Fibroblast of peridontal ligament (primary cell): ENCODE measurements around the gene ST8SIA1.
A peak's percentile ranks its signal among the peaks of the same experiment; 100 is the strongest.

Experiments used
- DNase-seq: peaks from one replicate; pipeline ENCODE4 v3.0.0-alpha.2; 2010; ENCODE audit errors: extremely low read depth

The ST8SIA1 gene

DNA sequence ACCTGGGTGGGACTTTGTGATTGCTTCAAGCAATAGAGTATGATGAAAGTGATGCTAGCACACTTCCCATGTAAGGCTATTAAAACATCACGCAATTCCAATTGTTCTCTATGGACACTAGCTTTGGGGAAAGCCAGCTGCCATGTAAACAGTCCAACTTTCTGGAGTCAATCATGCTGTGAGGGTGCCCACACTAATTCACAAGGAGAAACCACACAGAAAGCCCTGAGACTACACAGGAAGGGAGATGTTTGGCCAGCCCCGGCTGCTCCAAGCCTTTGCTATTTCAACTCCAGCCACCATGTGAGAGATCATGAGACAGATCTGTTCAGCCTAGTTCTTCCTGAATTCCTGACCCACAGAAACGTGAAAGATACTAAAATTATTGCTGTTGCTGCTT is 96.3 kb downstream of the ST8SIA1 start:
- peak; percentile 44 for DNase-seq

DNA sequence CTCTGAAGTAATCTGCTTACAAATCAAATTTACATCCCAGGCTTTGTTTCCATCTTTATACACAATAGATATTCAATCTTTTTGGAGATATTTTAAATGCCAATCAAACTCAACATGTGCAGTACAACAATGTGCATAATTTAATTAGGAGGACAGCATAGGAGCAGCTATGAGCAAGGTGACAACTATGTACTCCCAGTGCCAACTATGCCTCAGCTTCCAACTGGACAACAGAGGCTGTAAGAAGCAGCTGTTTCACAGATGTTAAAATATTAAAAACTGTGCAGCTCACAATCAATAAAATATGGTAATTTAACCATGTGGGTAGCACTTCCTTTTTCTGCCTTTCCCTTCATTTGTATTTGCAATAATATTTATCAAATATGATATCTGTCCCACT is 99.9 kb downstream of the ST8SIA1 start:
- peak; percentile 92 for DNase-seq

DNA sequence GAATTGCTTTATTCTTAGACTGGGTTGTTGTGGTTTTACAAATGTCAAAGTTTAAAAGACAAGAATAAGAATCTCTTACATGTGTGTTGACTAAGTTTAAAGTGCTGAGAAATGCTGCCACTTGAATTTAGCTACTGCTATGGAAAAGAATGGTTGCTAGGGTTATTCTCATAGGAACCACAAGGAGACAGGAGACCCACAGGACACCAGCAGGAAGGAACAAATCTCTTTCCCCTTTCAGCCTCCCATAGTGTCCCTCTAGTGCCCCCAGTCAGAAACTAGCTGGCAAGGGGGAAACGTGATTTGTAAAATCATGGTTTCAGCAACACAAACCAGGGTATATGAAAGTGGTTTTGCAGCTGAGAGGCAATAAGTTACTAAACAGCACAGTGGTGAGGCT is 102.7 kb downstream of the ST8SIA1 start:
- DNase-seq: peak; percentile 21

- DNase-seq: no peak
Measured at GRCh38 chr12:22231078-22231477, 103.4 kb downstream of the ST8SIA1 start.

- DNase-seq: peak; percentile 92
Measured at GRCh38 chr12:22230280-22230794, 104.2 kb downstream of the ST8SIA1 start.

GRCh38 chr12:22229652-22230279 is 104.7 kb downstream of the ST8SIA1 start:
- no peak for DNase-seq

GRCh38 chr12:22228022-22228875 is 106.3 kb downstream of the ST8SIA1 start:
- DNase-seq: peak; percentile 96

- DNase-seq: no peak
Measured at GRCh38 chr12:22223356-22223755, 111.2 kb downstream of the ST8SIA1 start.

- DNase-seq: no peak
Measured at GRCh38 chr12:22217556-22217955, 117.0 kb downstream of the ST8SIA1 start.

- peak; percentile 81 for DNase-seq
Measured at GRCh38 chr12:22215467-22216253, 118.8 kb downstream of the ST8SIA1 start.

DNA sequence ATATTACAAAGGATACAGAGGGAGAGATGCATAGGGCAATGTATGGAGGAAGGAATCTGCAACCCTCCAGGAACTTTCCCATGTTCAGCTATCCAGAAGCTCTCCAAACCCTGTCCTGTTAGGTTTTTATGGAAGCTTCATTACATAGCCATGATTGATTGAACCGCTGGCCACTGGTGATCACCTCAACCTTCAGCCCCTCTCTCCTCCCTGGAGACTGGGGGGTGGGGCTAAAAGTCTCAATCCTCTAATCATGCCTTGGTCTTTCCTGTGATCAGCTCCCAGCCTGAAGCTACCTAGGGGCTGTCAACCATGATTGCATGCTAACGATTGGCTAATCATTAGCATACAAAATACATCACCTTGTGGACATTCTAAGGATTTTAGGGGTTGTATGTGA is 123.4 kb downstream of the ST8SIA1 start:
- DNase-seq: no peak

DNA sequence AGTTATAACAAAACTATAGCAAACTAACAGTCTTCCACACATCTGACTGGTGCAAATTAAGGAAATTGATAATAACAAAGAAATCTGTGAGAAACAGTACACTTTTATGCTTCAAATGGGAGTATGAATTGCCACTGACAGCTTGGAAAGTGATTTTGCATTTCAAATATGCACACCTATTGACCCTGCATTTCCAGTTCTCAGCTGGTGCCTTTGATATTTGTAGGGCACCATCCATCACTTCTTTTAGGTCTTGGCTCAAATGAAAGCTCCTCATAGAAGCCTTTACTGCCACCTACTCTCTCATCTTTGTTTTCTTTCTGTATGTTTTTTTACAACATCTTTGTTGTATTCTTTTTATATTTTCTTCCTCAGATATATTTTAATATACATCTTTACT is 125.1 kb downstream of the ST8SIA1 start:
- no peak for DNase-seq

- DNase-seq: no peak
Measured at GRCh38 chr12:22206111-22206728, 128.3 kb downstream of the ST8SIA1 start.

DNA sequence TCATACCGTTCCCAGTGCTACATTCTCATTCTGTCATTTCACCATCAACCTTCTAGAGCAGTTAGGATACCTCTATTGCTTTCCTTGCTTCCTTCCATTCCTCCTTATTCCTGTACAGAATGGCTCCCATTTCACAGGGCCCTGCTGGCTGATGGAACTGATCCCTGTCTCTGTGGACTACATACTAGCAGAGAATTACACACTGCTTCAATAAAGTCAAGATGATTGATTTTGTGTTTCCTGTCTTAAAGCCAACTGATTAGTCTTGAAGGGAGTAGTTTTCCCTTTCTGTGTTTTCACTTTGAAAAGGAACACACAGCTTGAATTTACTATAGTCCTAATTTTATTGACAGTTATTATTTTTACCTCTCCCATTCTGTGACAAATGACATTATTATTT is 130.1 kb downstream of the ST8SIA1 start:
- DNase-seq: no peak

DNA sequence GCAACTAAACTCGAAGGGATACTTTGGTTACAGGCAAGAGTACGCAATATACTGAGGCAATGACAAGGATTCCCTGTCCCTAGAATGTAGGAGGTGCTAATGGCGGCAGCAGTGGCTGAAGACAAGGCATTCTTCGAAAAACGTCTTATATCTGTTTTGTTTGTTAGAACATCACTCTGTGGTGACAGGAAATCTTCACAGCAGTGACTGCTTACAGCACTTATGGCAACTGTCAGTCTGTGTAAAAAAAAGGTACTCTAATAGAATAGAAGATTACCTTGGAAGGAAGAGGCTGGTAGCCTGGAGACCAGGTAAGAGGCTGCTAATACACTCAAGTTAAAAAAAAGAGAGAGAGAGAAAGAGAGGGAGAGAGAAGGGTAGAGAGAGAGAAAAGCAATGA is 131.7 kb downstream of the ST8SIA1 start:
- DNase-seq: no peak

DNA sequence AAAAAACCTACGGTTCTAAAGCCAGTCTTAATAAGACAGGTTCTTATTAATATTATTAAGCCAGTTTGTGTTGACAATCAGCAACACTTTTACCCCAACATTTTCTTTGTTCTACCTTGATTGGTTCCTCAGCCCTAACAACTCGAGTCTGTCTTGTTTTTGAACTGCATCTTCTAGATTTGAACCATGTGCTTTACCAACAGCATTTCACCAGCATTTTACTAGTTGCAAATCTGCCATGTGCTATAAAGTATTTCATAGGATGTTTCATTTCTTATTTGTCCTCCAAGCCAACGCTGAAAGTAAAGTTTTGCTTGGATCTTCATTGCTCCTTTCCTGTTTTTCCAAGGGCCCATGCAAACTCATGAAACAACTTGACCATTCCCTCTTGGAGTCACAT is 133.4 kb downstream of the ST8SIA1 start:
- DNase-seq: no peak

DNA sequence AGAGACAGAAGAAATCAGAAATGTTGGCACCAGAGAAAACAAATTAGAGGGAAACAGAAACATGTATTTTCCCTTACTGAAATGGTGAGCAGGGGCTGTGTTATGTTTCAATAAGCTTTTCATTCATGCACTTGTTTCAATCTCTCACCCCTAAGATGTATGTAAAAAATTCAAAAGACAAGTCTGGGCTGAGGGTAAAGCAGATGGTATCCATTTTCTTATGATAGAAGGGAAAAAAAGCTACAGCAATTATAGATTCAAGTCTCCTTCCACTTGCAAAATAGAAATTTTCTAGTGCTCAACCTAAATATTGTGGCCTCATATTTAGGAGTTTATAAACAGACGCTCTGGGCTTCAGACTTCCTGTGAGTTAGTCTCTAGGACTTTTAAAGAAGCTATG is 138.3 kb downstream of the ST8SIA1 start:
- peak; percentile 23 for DNase-seq

- no peak for DNase-seq
Measured at GRCh38 chr12:22190969-22191368, 143.5 kb downstream of the ST8SIA1 start.

DNA sequence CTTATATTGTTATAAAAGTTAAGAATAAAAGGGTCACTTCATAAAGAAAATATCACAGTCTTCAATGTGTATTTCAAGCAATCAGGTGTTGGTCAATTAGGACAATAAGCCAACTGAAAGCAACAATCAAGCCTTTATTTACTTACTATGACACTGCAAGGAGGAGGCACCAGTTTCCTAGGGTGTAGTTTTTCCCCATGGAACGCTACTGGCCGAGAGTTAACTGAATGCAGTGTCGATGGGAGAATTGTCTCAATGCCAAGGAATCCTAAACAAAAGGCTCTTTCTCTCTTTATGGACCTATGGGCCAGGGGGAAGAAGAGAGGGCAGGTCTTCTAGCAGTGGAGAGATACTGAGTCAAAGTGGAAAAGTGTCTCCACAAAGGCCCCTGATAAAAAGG is 146.1 kb downstream of the ST8SIA1 start:
- no peak for DNase-seq

- DNase-seq: no peak
Measured at GRCh38 chr12:22180705-22181104, 153.8 kb downstream of the ST8SIA1 start.

DNA sequence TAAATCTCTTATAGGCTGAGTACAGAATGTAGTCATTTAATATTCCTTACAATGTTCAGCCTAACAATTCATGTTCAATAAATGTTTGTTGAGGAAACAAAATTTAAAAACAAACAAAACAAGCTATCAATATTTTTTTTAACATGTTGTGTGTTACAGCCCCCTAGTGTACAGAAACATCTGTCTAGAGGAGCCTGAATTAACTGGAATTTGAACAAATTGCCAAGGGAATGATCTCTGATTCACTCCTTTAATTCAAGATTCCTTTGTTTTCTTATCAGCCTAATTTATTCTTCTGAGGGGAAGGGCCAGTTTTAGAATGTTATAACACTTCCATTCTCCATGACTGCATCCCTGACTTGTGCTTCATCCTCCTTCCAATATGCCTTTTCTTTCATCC is 161.3 kb downstream of the ST8SIA1 start:
- peak; percentile 49 for DNase-seq

GRCh38 chr12:22172501-22172900 is 162.0 kb downstream of the ST8SIA1 start:
- DNase-seq: no peak
